ENCODE results near the gene GPC6. TPM values are rescaled to one million over a fixed set of nuclear protein-coding genes. Genes with fewer than 3 reads are reported as not detected.

GPC6 gene
- total RNA-seq, 1 experiment from 2014 or later: 0.22 TPM

GRCh38 chr13:93736081-93736480 is 509.5 kb downstream of the GPC6 start:
- intact Hi-C loops (cut with micrococcal nuclease): no loop called here
- ChIA-PET CTCF (no interaction called here), RAD21 (ENCODE audit: low non-redundant PET in 1 of 2, low total read pairs in 2 of 2, uncharacterized antibody in 2 of 2, unreplicated experiment in 2 of 2) (no interaction called here), POLR2A (no interaction called here)
- H3K27ac ChIP-seq (ENCODE audit: low read depth, low read length): no peak overlapping the region
- no peak overlapping the region for H3K9ac ChIP-seq (ENCODE audit: low read length)
- H3K9me3 ChIP-seq (ENCODE audit: control insufficient read depth in 1 of 2, insufficient read depth in 1 of 2, low read depth in 1 of 2, low read length in 2 of 2): peaks cover 0 to 19% of the 10 kb centered on the region in 2 experiments; a peak in 2 of 4 replicates
- no peaks in the 10 kb centered on the region for H4K20me1 ChIP-seq (ENCODE audit: insufficient read depth)
- BruUV-seq (replicated peaks): no TSS peak
- ATAC-seq: no peak
- no peak overlapping the region for H3K4me2 ChIP-seq (ENCODE audit: low read length)
- no peaks in the 10 kb centered on the region for H3K79me2 ChIP-seq (ENCODE audit: insufficient read depth, low read length)
- no peaks in the 10 kb centered on the region for H3K9me2 ChIP-seq (ENCODE audit: insufficient read depth)
- no peak for TF ChIP-seq CTCF (IDR thresholded peaks at IDR 0.05 in 2 of 3, conservative IDR thresholded peaks at IDR 0.05 in 1 of 3; ENCODE audit: borderline replicate concordance in 1 of 3, insufficient read depth in 1 of 3, low read depth in 2 of 3, low read length in 2 of 3)
- DNase-seq (ENCODE audit: low read depth, low spot score): no peak
- no peak overlapping the region for H2AFZ ChIP-seq (ENCODE audit: low read depth, low read length, poor library complexity, severe bottlenecking)
- no peak overlapping the region for H3K4me3 ChIP-seq (replicated peaks in 1 of 2; ENCODE audit: low read depth in 1 of 2, low read length in 2 of 2)
- H3K4me1 ChIP-seq (ENCODE audit: control insufficient read depth in 1 of 2, insufficient read depth in 2 of 2, low read length in 2 of 2): no peaks in the 10 kb centered on the region
- no peaks in the 10 kb centered on the region for H3K27me3 ChIP-seq (ENCODE audit: insufficient read depth, low read length)
- H3K36me3 ChIP-seq (ENCODE audit: control insufficient read depth in 1 of 2, insufficient read depth in 2 of 2, low read length in 2 of 2): no peaks in the 10 kb centered on the region

- Histone ChIP-seq H2AFZ (ENCODE audit: low read depth, low read length, poor library complexity, severe bottlenecking) (no peak overlapping the region), H4K20me1 (ENCODE audit: insufficient read depth) (no peaks in the 10 kb centered on the region), H3K27me3 (ENCODE audit: insufficient read depth, low read length) (no peaks in the 10 kb centered on the region), H3K4me3 (replicated peaks in 1 of 2; ENCODE audit: low read depth in 1 of 2, low read length in 2 of 2) (no peak overlapping the region), H3K27ac (ENCODE audit: low read depth, low read length) (no peak overlapping the region), H3K9me2 (ENCODE audit: insufficient read depth) (no peaks in the 10 kb centered on the region), H3K36me3 (ENCODE audit: control insufficient read depth in 1 of 2, insufficient read depth in 2 of 2, low read length in 2 of 2) (no peaks in the 10 kb centered on the region), H3K9ac (ENCODE audit: low read length) (no peak overlapping the region), H3K79me2 (ENCODE audit: insufficient read depth, low read length) (no peaks in the 10 kb centered on the region), H3K4me2 (ENCODE audit: low read length) (no peak overlapping the region), H3K9me3 (ENCODE audit: control insufficient read depth in 1 of 2, insufficient read depth in 1 of 2, low read depth in 1 of 2, low read length in 2 of 2) (peaks cover 3 to 18% of the 10 kb centered on the region in 2 experiments; a peak in 2 of 4 replicates), H3K4me1 (ENCODE audit: control insufficient read depth in 1 of 2, insufficient read depth in 2 of 2, low read length in 2 of 2) (no peaks in the 10 kb centered on the region)
- RAD21 ChIA-PET (ENCODE audit: low non-redundant PET in 1 of 2, low total read pairs in 2 of 2, uncharacterized antibody in 2 of 2, unreplicated experiment in 2 of 2): no interaction called here
- POLR2A ChIA-PET: no interaction called here
- CTCF ChIA-PET: no interaction called here
- intact Hi-C loops (cut with micrococcal nuclease): no loop called here
- no peak for TF ChIP-seq TCF7L2 (IDR thresholded peaks at IDR 0.05; ENCODE audit: borderline replicate concordance, extremely low read depth, insufficient read depth, insufficient read length)
- TF ChIP-seq POLR2AphosphoS5 (IDR thresholded peaks at IDR 0.05; ENCODE audit: low read depth, low read length): no peak
- no peak for TF ChIP-seq CEBPB (IDR thresholded peaks at IDR 0.05; ENCODE audit: low read depth)
- TF ChIP-seq ATF3 (IDR thresholded peaks at IDR 0.05): no peak
- TF ChIP-seq SIN3A (IDR thresholded peaks at IDR 0.05; ENCODE audit: low read depth): no peak
- TF ChIP-seq CBX3 (IDR thresholded peaks at IDR 0.05; ENCODE audit: low read depth): no peak
- TF ChIP-seq, protein P1, sequence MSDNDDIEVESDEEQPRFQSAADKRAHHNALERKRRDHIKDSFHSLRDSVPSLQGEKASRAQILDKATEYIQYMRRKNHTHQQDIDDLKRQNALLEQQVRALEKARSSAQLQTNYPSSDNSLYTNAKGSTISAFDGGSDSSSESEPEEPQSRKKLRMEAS (IDR thresholded peaks at IDR 0.05): no peak
- TF ChIP-seq YY1 (IDR thresholded peaks at IDR 0.05; ENCODE audit: extremely low read depth, insufficient replicate concordance, low read depth, low read length): no peak
- BruUV-seq (replicated peaks): no TSS peak
- ATAC-seq (no peak), DNase-seq (ENCODE audit: low read depth, low spot score) (no peak)
These were observed 510.3 kb downstream of the GPC6 start for GRCh38 chr13:93736909-93737308.
